ENCODE data around the gene FGF18.
A peak's percentile ranks its signal among the peaks of the same experiment; 100 is the strongest.

FGF18 gene

DNA sequence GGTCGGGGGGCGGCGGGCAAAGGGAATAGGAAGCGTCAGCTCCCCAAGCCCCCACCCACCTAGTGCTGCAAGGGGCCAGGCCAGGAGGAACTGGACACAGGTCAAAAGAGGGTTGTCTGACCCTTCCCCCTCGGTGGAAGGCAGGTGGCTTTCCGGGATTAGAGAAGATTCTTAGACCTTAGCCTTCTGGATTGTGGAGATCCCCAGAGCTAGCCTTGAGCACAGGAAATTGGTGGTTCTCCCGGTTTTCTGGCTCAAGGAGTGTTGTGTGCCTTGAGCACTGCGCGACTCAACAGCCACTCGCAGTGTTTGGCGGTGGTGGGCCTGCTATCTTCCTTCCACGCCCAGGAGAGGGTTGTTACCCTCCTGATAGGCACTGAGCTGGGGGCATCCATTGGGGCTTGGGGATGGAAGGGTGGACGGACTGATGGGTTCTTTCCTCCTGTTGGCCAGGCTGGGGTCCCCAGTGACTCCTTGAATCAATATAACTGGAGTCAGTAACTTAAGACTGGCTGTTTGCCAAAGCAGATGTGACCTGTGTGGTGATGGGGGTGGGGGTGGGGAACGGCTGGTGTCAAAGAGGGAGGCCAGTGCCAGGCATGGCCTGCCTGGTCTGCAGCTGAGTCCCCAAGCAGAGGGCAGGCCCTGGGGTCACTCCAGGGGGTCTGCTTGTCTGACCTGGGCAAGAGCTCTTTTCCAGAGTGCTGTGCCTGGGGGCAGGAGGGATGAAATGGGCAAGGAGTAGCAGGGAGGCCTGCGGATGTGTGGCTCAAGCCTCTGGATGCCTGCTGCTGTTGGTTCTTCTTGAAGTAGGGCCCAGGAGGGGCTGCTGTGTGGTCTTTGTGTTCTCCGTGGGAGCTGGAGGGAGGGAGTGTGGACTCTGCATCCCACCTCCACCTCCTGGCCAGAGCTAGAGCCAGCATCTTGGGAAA, 2.1 kb downstream of the FGF18 start:
- no peak overlapping the region for H3K4me3 ChIP-seq (ENCODE audit: low read depth, low read length)
- ChIA-PET CTCF (interaction anchor here (0.6 to 1.0 kb wide), 4 partner anchors 7 to 487 kb away, joined by 3 read pairs; no protein-coding TSS in a partner anchor), POLR2A (no interaction called here)

DNA sequence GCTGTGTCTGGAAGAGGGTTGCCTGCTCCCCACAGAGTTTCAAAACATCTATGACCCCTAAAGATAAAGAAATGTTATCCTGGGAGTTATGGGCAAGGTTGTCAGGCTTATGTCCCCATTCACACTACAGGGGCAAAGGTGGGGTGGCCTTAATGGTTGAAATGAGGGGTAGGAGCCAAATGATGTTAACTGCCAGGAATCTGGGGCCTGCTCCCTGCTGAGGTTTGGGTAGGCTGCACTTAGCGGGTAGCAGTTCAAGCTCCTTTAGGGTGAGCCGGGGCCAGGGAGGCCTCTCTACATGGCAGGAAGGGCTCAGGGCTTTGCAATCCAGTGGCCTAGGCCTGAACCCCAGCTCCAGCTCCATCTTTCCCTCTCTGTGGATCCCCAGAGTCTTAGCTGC, 3.0 kb downstream of the FGF18 start:
- CTCF ChIA-PET, result interaction anchor here (0.6 to 0.9 kb wide), 2 partner anchors 368 to 484 kb away, joined by 3 to 4 read pairs; no protein-coding TSS in a partner anchor

More for the DNA sequence above, 2.1 kb downstream of the FGF18 start:
- H3K4me1 ChIP-seq (ENCODE audit: control insufficient read depth, insufficient read depth, low read length), result peaks cover 2% of the 10 kb centered on the region; the same call in 1 of the 2 replicates
- TF ChIP-seq KLF10 (tag by site-specific recombination; IDR thresholded peaks at IDR 0.05) (no peak), ZNF76 (tag by site-specific recombination; IDR thresholded peaks at IDR 0.05; ENCODE audit: borderline replicate concordance, low read depth) (no peak), ZNF341 (tag by site-specific recombination; IDR thresholded peaks at IDR 0.05; ENCODE audit: low read depth) (0 out of 2 replicates have a peak, but pooled peaks have one; percentile 1), GLIS2 (tag by site-specific recombination; IDR thresholded peaks at IDR 0.05) (peak; percentile 47; the same call in 1 of the 2 replicates), ZIC2 (tag by site-specific recombination; IDR thresholded peaks at IDR 0.05) (peak; percentile 45)
- TF ChIP-seq, protein P1, sequence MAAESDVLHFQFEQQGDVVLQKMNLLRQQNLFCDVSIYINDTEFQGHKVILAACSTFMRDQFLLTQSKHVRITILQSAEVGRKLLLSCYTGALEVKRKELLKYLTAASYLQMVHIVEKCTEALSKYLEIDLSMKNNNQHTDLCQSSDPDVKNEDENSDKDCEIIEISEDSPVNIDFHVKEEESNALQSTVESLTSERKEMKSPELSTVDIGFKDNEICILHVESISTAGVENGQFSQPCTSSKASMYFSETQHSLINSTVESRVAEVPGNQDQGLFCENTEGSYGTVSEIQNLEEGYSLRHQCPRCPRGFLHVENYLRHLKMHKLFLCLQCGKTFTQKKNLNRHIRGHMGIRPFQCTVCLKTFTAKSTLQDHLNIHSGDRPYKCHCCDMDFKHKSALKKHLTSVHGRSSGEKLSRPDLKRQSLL (tag by site-specific recombination; IDR thresholded peaks at IDR 0.05), result peak; percentile 24; the same call in 1 of the 2 replicates
- no peak overlapping the region for H3K27ac ChIP-seq (ENCODE audit: extremely low read depth, low read depth, low read length)
- no peaks in the 10 kb centered on the region for H3K9me3 ChIP-seq (ENCODE audit: control insufficient read depth, insufficient read depth, low read depth, low read length)
- H3K36me3 ChIP-seq (ENCODE audit: control insufficient read depth in 2 of 2, insufficient read depth in 1 of 2, low read length in 2 of 2), result no peaks in the 10 kb centered on the region

DNA sequence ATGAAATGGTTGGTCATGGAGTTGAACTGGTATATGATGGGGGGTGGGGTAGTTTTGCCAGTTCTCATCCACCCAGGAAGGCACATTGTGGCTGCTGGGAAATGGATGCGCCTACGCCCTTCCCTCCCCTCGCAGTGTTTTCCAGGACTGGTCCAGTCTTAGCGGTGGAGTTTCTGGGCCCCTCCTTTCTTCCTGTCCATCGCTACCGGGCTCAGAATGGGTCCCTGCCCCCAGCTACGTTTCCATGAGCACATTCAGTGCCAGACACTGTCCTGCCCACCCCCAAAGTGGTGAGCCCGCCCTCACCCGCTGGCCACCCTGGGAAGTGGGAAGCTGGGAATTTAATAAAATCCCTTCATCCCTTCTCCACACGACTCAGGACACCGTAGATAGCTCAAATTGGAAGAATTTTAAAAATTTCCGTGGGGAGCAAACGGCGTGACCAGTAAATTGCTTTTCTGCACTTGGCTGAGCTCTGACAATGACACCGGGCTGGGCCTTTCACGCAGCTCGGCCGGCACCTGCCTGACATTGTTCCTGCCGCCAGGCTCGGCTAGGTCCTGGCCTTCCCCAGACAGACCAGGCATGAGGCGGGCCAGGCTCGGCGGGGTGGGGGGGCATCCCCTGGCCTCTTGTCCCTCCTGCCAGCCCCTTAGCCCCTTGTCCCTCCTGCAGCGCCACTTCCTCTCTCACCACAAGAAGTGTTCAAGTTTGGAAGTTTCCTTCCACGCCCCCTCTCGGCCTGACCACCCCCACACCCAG, 3.6 kb downstream of the FGF18 start:
- Histone ChIP-seq H3K4me1 (ENCODE audit: control insufficient read depth, insufficient read depth, low read length) (peaks cover 2% of the 10 kb centered on the region; the same call in 1 of the 2 replicates), H3K27ac (ENCODE audit: extremely low read depth, low read depth, low read length) (no peak overlapping the region), H3K9me3 (ENCODE audit: control insufficient read depth, insufficient read depth, low read depth, low read length) (no peaks in the 10 kb centered on the region), H3K4me3 (ENCODE audit: low read depth, low read length) (no peak overlapping the region), H3K36me3 (ENCODE audit: control insufficient read depth in 2 of 2, insufficient read depth in 1 of 2, low read length in 2 of 2) (no peaks in the 10 kb centered on the region)
- ChIA-PET POLR2A (no interaction called here), CTCF (interaction anchor here (0.6 kb wide), 2 partner anchors 62 to 368 kb away, joined by 4 read pairs; no protein-coding TSS in a partner anchor)
- TF ChIP-seq, protein P2, sequence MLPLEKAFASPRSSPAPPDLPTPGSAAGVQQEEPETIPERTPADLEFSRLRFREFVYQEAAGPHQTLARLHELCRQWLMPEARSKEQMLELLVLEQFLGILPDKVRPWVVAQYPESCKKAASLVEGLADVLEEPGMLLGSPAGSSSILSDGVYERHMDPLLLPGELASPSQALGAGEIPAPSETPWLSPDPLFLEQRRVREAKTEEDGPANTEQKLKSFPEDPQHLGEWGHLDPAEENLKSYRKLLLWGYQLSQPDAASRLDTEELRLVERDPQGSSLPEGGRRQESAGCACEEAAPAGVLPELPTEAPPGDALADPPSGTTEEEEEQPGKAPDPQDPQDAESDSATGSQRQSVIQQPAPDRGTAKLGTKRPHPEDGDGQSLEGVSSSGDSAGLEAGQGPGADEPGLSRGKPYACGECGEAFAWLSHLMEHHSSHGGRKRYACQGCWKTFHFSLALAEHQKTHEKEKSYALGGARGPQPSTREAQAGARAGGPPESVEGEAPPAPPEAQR (tag by site-specific recombination; IDR thresholded peaks at IDR 0.05), result no peak
- TF ChIP-seq, protein P3, sequence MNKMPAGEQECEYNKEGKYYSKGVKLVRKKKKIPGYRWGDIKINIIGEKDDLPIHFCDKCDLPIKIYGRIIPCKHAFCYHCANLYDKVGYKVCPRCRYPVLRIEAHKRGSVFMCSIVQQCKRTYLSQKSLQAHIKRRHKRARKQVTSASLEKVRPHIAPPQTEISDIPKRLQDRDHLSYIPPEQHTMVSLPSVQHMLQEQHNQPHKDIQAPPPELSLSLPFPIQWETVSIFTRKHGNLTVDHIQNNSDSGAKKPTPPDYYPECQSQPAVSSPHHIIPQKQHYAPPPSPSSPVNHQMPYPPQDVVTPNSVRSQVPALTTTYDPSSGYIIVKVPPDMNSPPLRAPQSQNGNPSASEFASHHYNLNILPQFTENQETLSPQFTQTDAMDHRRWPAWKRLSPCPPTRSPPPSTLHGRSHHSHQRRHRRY (tag by site-specific recombination; IDR thresholded peaks at IDR 0.05), result no peak
- no peak for TF ChIP-seq ZNF423 (tag by site-specific recombination; IDR thresholded peaks at IDR 0.05)
- TF ChIP-seq ZNF623 (tag by site-specific recombination; IDR thresholded peaks at IDR 0.05), result no peak
- no peak for TF ChIP-seq ZNF585B (tag by site-specific recombination; IDR thresholded peaks at IDR 0.05)
- TF ChIP-seq, protein P1 (tag by site-specific recombination; IDR thresholded peaks at IDR 0.05), result no peak
- TF ChIP-seq WT1 (tag by site-specific recombination; IDR thresholded peaks at IDR 0.05), result no peak
- TF ChIP-seq TRIM28 (IDR thresholded peaks at IDR 0.05; ENCODE audit: borderline replicate concordance, low read length), result no peak

More for the DNA sequence above, 3.0 kb downstream of the FGF18 start:
- Histone ChIP-seq H3K4me3 (ENCODE audit: low read depth, low read length) (no peak overlapping the region), H3K27ac (ENCODE audit: extremely low read depth, low read depth, low read length) (no peak overlapping the region), H3K36me3 (ENCODE audit: control insufficient read depth in 2 of 2, insufficient read depth in 1 of 2, low read length in 2 of 2) (no peaks in the 10 kb centered on the region), H3K9me3 (ENCODE audit: control insufficient read depth, insufficient read depth, low read depth, low read length) (no peaks in the 10 kb centered on the region), H3K4me1 (ENCODE audit: control insufficient read depth, insufficient read depth, low read length) (peaks cover 2% of the 10 kb centered on the region; the same call in 1 of the 2 replicates)
- TF ChIP-seq ZFP3 (tag by site-specific recombination; IDR thresholded peaks at IDR 0.05; ENCODE audit: low read depth) (no peak), ZNF112 (tag by site-specific recombination; IDR thresholded peaks at IDR 0.05) (no peak), GLIS1 (tag by site-specific recombination; IDR thresholded peaks at IDR 0.05) (no peak), WT1 (tag by site-specific recombination; IDR thresholded peaks at IDR 0.05) (no peak), ZNF175 (tag by site-specific recombination; IDR thresholded peaks at IDR 0.05) (no peak), ZNF202 (tag by site-specific recombination; IDR thresholded peaks at IDR 0.05; ENCODE audit: borderline replicate concordance) (no peak), RBAK (tag by site-specific recombination; IDR thresholded peaks at IDR 0.05) (no peak), ZXDB (tag by site-specific recombination; IDR thresholded peaks at IDR 0.05) (no peak), OSR2 (tag by site-specific recombination; IDR thresholded peaks at IDR 0.05) (no peak), ZNF426 (tag by site-specific recombination; IDR thresholded peaks at IDR 0.05) (no peak), ZNF660 (tag by site-specific recombination; IDR thresholded peaks at IDR 0.05) (no peak), ZNF324 (tag by site-specific recombination; IDR thresholded peaks at IDR 0.05) (no peak), ZNF423 (tag by site-specific recombination; IDR thresholded peaks at IDR 0.05) (no peak), ZNF366 (tag by site-specific recombination; conservative IDR thresholded peaks at IDR 0.05) (no peak)
- TF ChIP-seq, protein P4, sequence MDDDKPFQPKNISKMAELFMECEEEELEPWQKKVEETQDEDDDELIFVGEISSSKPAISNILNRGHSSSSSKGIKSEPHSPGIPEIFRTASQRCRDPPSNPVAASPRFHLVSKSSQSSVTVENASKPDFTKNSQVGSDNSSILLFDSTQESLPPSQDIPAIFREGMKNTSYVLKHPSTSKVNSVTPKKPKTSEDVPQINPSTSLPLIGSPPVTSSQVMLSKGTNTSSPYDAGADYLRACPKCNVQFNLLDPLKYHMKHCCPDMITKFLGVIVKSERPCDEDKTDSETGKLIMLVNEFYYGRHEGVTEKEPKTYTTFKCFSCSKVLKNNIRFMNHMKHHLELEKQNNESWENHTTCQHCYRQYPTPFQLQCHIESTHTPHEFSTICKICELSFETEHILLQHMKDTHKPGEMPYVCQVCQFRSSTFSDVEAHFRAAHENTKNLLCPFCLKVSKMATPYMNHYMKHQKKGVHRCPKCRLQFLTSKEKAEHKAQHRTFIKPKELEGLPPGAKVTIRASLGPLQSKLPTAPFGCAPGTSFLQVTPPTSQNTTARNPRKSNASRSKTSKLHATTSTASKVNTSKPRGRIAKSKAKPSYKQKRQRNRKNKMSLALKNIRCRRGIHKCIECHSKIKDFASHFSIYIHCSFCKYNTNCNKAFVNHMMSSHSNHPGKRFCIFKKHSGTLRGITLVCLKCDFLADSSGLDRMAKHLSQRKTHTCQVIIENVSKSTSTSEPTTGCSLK (tag by site-specific recombination; IDR thresholded peaks at IDR 0.05), result no peak
- POLR2A ChIA-PET, result no interaction called here
